Breast epithelium (tissue), 4 donors: ENCODE results near the gene ARPC4. TPM values are rescaled to one million over a fixed set of nuclear protein-coding genes. Genes with fewer than 3 reads are reported as not detected.

Experiments
- DNase-seq, 2 donors: peaks; one replicate each; pipeline ENCODE4 v3.0.0-alpha.2; 2019; ENCODE audit warnings: low spot score in 2 of 2
- H3K27ac ChIP-seq, 2 donors: fragments of 200-600 bp; sonication (generic) in 1 of 2; one replicate each; pipeline ENCODE4 v1.5.1; 2016 to 2019; ENCODE audit warnings: mild to moderate bottlenecking in 1 of 2
- H3K27me3 ChIP-seq, 2 donors: fragments of 200-600 bp; sonication (generic) in 1 of 2; one replicate each; pipeline versions ENCODE4 v1.5.1 to v1.6.0; 2017 to 2019; ENCODE audit warnings: control low read depth in 1 of 2, mild to moderate bottlenecking in 1 of 2
- H3K36me3 ChIP-seq: fragments of 200-600 bp; one replicate; pipeline ENCODE4 v1.5.1; 2019
- H3K4me1 ChIP-seq, 2 donors: fragments of 200-600 bp; sonication (generic); one replicate each; pipeline ENCODE4 v1.5.1; 2016 to 2019; ENCODE audit warnings: control low read depth in 1 of 2
- H3K4me3 ChIP-seq, 3 donors: fragments of 200-600 bp; sonication (generic); 1 replicate in 2 of 3; 2 replicates in 1 of 3; pipeline ENCODE4 v1.5.1; 2016 to 2019; ENCODE audit warnings: mild to moderate bottlenecking in 3 of 3, moderate library complexity in 2 of 3
- H3K9me3 ChIP-seq, 2 donors: fragments of 200-600 bp; sonication (generic) in 1 of 2; one replicate each; pipeline ENCODE4 v1.5.1; 2016 to 2019; ENCODE audit warnings: control low read depth in 1 of 2
- CTCF ChIP-seq, 3 donors: fragments of 450-650 bp; IDR thresholded peaks; one replicate each; pipeline ENCODE4 v1.5.1; 2016 to 2017; ENCODE audit warnings: antibody characterized with exemption in 3 of 3, mild to moderate bottlenecking in 3 of 3, moderate library complexity in 3 of 3
- POLR2A ChIP-seq: fragments of 450-650 bp; IDR thresholded peaks from one replicate; pipeline ENCODE4 v1.6.1; 2016; ENCODE audit warnings: antibody characterized with exemption, mild to moderate bottlenecking, moderate library complexity
- POLR2AphosphoS5 ChIP-seq, 3 donors: sonication (generic); formaldehyde crosslinking; IDR thresholded peaks; one replicate each; pipeline ENCODE4 v1.6.1; 2017; ENCODE audit warnings: antibody characterized with exemption in 3 of 3
- intact Hi-C: fragments of 100-400 bp; cut with DNase I; formaldehyde crosslinking; loops from one replicate; pipeline ENCODE4 v1.15.1; 2023; ENCODE audit warnings: low total_unique reads
- total RNA-seq, 3 donors: library from RNA; depleted of rRNA; stranded (reverse); fragments of >200 nt; gene quantifications; one replicate each; pipeline ENCODE4 v1.1.0, GENCODE V29; 2016

ARPC4 gene
- total RNA-seq, 3 donors from 2014 or later: 116 to 163 (median 117) TPM

GRCh38 chr3:9855594-9855993 is 62.7 kb downstream of the ARPC4 start:
- peaks cover 0 to 4% of the 10 kb centered on the region in 2 donors for H3K4me1 ChIP-seq
- H3K27ac ChIP-seq: no peak overlapping the region
- intact Hi-C loops: no loop called here
- no peaks in the 10 kb centered on the region for H3K9me3 ChIP-seq
- TF ChIP-seq CTCF (IDR thresholded peaks at IDR 0.05) (no peak), POLR2A (no peak), POLR2AphosphoS5 (IDR thresholded peaks at IDR 0.05) (no peak)
- no peaks in the 10 kb centered on the region for H3K36me3 ChIP-seq
- H3K27me3 ChIP-seq: no peaks in the 10 kb centered on the region
- no peak overlapping the region for H3K4me3 ChIP-seq
- DNase-seq: no peak

Other genes with a start within 250 kb of the ARPC4 start
- gene LHFPL4, start 239.3 kb upstream of the ARPC4 start, total RNA-seq: not detected
- 10 to 100 TPM; 31.8 to 42.9 (median 37.5) TPM for gene MTMR14, start 143.6 kb upstream of the ARPC4 start, total RNA-seq
- gene CPNE9, start 89.2 kb upstream of the ARPC4 start, total RNA-seq: not detected
- gene BRPF1, start 61.3 kb upstream of the ARPC4 start, total RNA-seq: 10 to 100 TPM; 14.7 to 19.7 (median 19.3) TPM
- 10 to 100 TPM; 21.3 to 33.4 (median 23.3) TPM for gene OGG1, start 43.1 kb upstream of the ARPC4 start, total RNA-seq
- 10 to 100 TPM; 25.2 to 58.7 (median 40.0) TPM for gene CAMK1, start 23.1 kb upstream of the ARPC4 start, total RNA-seq
- gene TADA3, start 609 bp upstream of the ARPC4 start, total RNA-seq: 10 to 100 TPM; 66.1 to 73.4 (median 70.1) TPM
- gene TTLL3, start 17.2 kb downstream of the ARPC4 start, total RNA-seq: 10 to 100 TPM; 63.1 to 76.7 (median 72.3) TPM
- gene RPUSD3, start 50.9 kb downstream of the ARPC4 start, total RNA-seq: 10 to 100 TPM; 33.4 to 41.3 (median 38.3) TPM
- 1,000 to 10,000 TPM in 1 of 3 donors, 100 to 1,000 TPM in 1, 10 to 100 TPM in 1; 92.3 to 1,697 (median 153) TPM for gene CIDEC, start 87.2 kb downstream of the ARPC4 start, total RNA-seq
- 10 to 100 TPM; 34.1 to 73.1 (median 56.5) TPM for gene JAGN1, start 97.5 kb downstream of the ARPC4 start, total RNA-seq
- 10 to 100 TPM; 11.5 to 22.0 (median 11.7) TPM for gene IL17RE, start 109.8 kb downstream of the ARPC4 start, total RNA-seq
- gene IL17RC, start 124.0 kb downstream of the ARPC4 start, total RNA-seq: 100 to 1,000 TPM in 1 of 3 donors, 10 to 100 TPM in 2; 59.6 to 119 (median 90.6) TPM
- 10 to 100 TPM; 33.6 to 52.4 (median 44.6) TPM for gene CRELD1, start 140.8 kb downstream of the ARPC4 start, total RNA-seq
- gene PRRT3, start 159.3 kb downstream of the ARPC4 start, total RNA-seq: 1 to 10 TPM in 2 of 3 donors, under 1 TPM in 1; 0.64 to 2.8 (median 2.0) TPM
- gene EMC3, start 193.8 kb downstream of the ARPC4 start, total RNA-seq: 10 to 100 TPM; 38.3 to 88.5 (median 42.9) TPM
- 10 to 100 TPM in 1 of 3 donors, 1 to 10 TPM in 2; 3.7 to 12.9 (median 6.2) TPM for gene FANCD2, start 233.4 kb downstream of the ARPC4 start, total RNA-seq